MM.1S (cell line): ENCODE results near the gene FAM3B.

ENCODE experiments used
- DNase-seq: peaks from one replicate; pipeline ENCODE4 v3.0.0-alpha.2; 2015
- H2AFZ ChIP-seq: fragments of 300-600 bp; sonication (generic); 2 replicates; pipeline ENCODE4 v1.6.0; 2016; ENCODE audit warnings: antibody characterized with exemption, low read length
- H3F3A ChIP-seq: fragments of 300-600 bp; sonication (generic); 2 replicates; pipeline ENCODE4 v1.6.1; 2016; ENCODE audit warnings: mild to moderate bottlenecking, antibody characterized with exemption, low read length, moderate library complexity, mixed read lengths; ENCODE audit not compliant: insufficient read depth
- H3K27ac ChIP-seq: fragments of 300-600 bp; sonication (generic); 2 replicates; pipeline ENCODE4 v1.5.1; 2016; ENCODE audit warnings: mild to moderate bottlenecking, low read length
- H3K27me3 ChIP-seq: fragments of 300-600 bp; sonication (generic); replicated peaks from 2 replicates; pipeline ENCODE4 v1.6.0; 2016; ENCODE audit warnings: low read length; ENCODE audit not compliant: insufficient read depth
- H3K36me3 ChIP-seq: fragments of 300-600 bp; sonication (generic); replicated peaks from 2 replicates; pipeline ENCODE4 v1.6.1; 2016; ENCODE audit warnings: mild to moderate bottlenecking, low read length, mixed read lengths; ENCODE audit not compliant: insufficient read depth
- H3K4me1 ChIP-seq: fragments of 300-600 bp; sonication (generic); 2 replicates; pipeline ENCODE4 v1.6.1; 2016; ENCODE audit warnings: low read length, mixed read lengths
- H3K4me2 ChIP-seq: fragments of 300-600 bp; sonication (generic); 2 replicates; pipeline ENCODE4 v1.6.0; 2016; ENCODE audit warnings: low read depth, low read length
- H3K4me3 ChIP-seq: fragments of 300-600 bp; sonication (generic); 2 replicates; pipeline ENCODE4 v1.5.1; 2016; ENCODE audit warnings: low read length, mixed read lengths
- H3K79me2 ChIP-seq: fragments of 300-600 bp; sonication (generic); 2 replicates; pipeline ENCODE4 v1.6.1; 2016; ENCODE audit warnings: mixed run types, low read length, mixed read lengths
- H3K9ac ChIP-seq: fragments of 300-600 bp; sonication (generic); 2 replicates; pipeline ENCODE4 v1.6.1; 2016; ENCODE audit warnings: low read length, mixed read lengths
- H3K9me2 ChIP-seq: fragments of 300-600 bp; sonication (generic); replicated peaks from 2 replicates; pipeline ENCODE4 v1.6.1; 2016; ENCODE audit warnings: mild to moderate bottlenecking, low read length, mixed read lengths; ENCODE audit not compliant: insufficient read depth
- H3K9me3 ChIP-seq: fragments of 300-600 bp; sonication (generic); replicated peaks from 2 replicates; pipeline ENCODE4 v1.6.1; 2016; ENCODE audit warnings: mild to moderate bottlenecking, low read length, mixed read lengths; ENCODE audit not compliant: insufficient read depth
- H4K20me1 ChIP-seq: fragments of 300-600 bp; sonication (generic); 2 replicates; pipeline ENCODE4 v1.6.1; 2016; ENCODE audit warnings: mild to moderate bottlenecking, low read length, moderate library complexity, mixed read lengths; ENCODE audit not compliant: insufficient read depth
- EZH2 ChIP-seq: fragments of 300-600 bp; sonication (generic); optimal IDR thresholded peaks from 2 replicates; pipeline ENCODE3; 2017; ENCODE audit warnings: low read depth, mild to moderate bottlenecking, antibody characterized with exemption, low read length, mixed read lengths
- EZH2phosphoT487 ChIP-seq: fragments of 300-600 bp; sonication (generic); IDR thresholded peaks from 2 replicates; pipeline ENCODE4 v1.6.1; 2018; ENCODE audit warnings: antibody characterized with exemption, low read length
- TF ChIP-seq, protein P1 (sequence below): fragments of 300-600 bp; sonication (generic); IDR thresholded peaks from 2 replicates; pipeline ENCODE4 v1.5.1; 2016; ENCODE audit warnings: antibody characterized with exemption, low read length, mixed read lengths

FAM3B gene

GRCh38 chr21:41316200-41317062, at the start of gene FAM3B:
Gene FAM3B (plus strand): TSS chr21:41316801. CDS start chr21:41316880, 79 bp downstream.
- H3K79me2 ChIP-seq = no peaks in the 10 kb centered on the region
- no peaks in the 10 kb centered on the region for H3K36me3 ChIP-seq
- H2AFZ ChIP-seq = no peak within 1 kb of the TSS
- H3K9me2 ChIP-seq = no peaks in the 10 kb centered on the region
- no peak within 1 kb of the TSS for H3K9ac ChIP-seq
- no peak within 1 kb of the TSS for H3K4me3 ChIP-seq
- no peak within 1 kb of the TSS for H3K27ac ChIP-seq
- peaks cover 7% of the 10 kb centered on the region for H3K4me1 ChIP-seq
- no peaks in the 10 kb centered on the region for H4K20me1 ChIP-seq
- DNase-seq = no peak
- no peaks in the 10 kb centered on the region for H3K9me3 ChIP-seq
- H3K4me2 ChIP-seq = no peak within 1 kb of the TSS
- TF ChIP-seq EZH2phosphoT487 = no peak
- no peak for TF ChIP-seq EZH2
- TF ChIP-seq, protein P1, sequence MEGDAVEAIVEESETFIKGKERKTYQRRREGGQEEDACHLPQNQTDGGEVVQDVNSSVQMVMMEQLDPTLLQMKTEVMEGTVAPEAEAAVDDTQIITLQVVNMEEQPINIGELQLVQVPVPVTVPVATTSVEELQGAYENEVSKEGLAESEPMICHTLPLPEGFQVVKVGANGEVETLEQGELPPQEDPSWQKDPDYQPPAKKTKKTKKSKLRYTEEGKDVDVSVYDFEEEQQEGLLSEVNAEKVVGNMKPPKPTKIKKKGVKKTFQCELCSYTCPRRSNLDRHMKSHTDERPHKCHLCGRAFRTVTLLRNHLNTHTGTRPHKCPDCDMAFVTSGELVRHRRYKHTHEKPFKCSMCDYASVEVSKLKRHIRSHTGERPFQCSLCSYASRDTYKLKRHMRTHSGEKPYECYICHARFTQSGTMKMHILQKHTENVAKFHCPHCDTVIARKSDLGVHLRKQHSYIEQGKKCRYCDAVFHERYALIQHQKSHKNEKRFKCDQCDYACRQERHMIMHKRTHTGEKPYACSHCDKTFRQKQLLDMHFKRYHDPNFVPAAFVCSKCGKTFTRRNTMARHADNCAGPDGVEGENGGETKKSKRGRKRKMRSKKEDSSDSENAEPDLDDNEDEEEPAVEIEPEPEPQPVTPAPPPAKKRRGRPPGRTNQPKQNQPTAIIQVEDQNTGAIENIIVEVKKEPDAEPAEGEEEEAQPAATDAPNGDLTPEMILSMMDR = no peak
- H3F3A ChIP-seq = no peaks in the 10 kb centered on the region; the same call in 1 of the 2 replicates
- no peaks in the 10 kb centered on the region for H3K27me3 ChIP-seq

DNA sequence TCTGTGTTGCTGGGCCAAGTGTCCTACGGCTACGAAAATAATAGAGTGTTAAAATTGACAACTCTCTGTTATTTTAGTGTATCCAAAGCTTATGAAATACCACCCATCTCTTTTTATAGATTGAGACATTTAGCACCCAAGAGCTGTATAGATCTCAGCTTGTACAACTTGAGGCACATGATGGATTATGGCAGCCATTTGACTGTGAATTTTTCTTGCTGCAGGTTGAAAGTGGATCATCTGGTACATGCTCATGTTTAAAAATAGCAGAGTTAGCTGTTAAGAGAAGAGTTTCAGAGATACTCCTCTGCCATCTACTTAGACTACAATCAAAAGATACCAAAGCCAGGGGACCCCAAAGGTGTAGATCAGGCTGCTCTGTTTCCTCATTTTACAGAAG, 49.3 kb upstream of the FAM3B start:
- H3K27ac ChIP-seq = no peak overlapping the region
- H3K36me3 ChIP-seq = no peaks in the 10 kb centered on the region
- no peak overlapping the region for H2AFZ ChIP-seq
- no peaks in the 10 kb centered on the region for H3K27me3 ChIP-seq
- no peak overlapping the region for H3K4me2 ChIP-seq
- no peaks in the 10 kb centered on the region for H3K79me2 ChIP-seq
- no peaks in the 10 kb centered on the region for H3K4me1 ChIP-seq
- no peak overlapping the region for H3K4me3 ChIP-seq
- TF ChIP-seq EZH2phosphoT487 (no peak), EZH2 (no peak)
- TF ChIP-seq, protein P1 = no peak
- no peaks in the 10 kb centered on the region for H3F3A ChIP-seq
- H3K9me2 ChIP-seq = no peaks in the 10 kb centered on the region
- H4K20me1 ChIP-seq = no peaks in the 10 kb centered on the region
- H3K9ac ChIP-seq = no peak overlapping the region
- no peak for DNase-seq
- H3K9me3 ChIP-seq = no peaks in the 10 kb centered on the region; the same call in 1 of the 2 replicates

DNA sequence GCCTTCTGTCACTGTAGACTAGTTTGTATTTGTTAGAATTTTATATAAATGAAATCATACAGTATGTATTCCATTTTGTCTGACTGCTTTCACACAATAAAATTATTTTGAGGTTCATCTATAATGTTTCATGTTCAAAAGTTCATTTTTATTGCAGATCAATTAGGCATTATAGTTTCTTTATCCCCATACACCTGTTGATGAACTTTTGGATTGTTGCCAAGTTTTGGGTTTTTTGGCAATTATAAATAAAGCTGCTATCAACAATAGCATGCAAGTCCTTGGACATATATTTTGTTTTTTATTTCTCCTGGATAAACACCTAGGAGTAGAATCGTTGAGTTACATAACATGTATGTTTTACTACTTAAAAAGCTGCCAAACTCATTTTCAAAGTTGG, 47.1 kb upstream of the FAM3B start:
- Histone ChIP-seq H3F3A (no peaks in the 10 kb centered on the region), H3K4me1 (no peaks in the 10 kb centered on the region), H3K4me3 (no peak overlapping the region)

More for the DNA sequence above, 47.1 kb upstream of the FAM3B start:
- DNase-seq = no peak
- Histone ChIP-seq H3K9me2 (no peaks in the 10 kb centered on the region), H3K27ac (no peak overlapping the region), H3K27me3 (no peaks in the 10 kb centered on the region), H4K20me1 (no peaks in the 10 kb centered on the region), H3K9me3 (no peaks in the 10 kb centered on the region; the same call in 1 of the 2 replicates), H3K4me2 (no peak overlapping the region), H3K36me3 (no peaks in the 10 kb centered on the region), H3K79me2 (no peaks in the 10 kb centered on the region), H3K9ac (no peak overlapping the region), H2AFZ (no peak overlapping the region)
- TF ChIP-seq EZH2 (no peak), EZH2phosphoT487 (no peak)
- TF ChIP-seq, protein P1 = no peak
